ENCODE data around the gene ISX. TPM values are rescaled to one million over a fixed set of nuclear protein-coding genes. Genes with fewer than 3 reads are reported as not detected.

The ISX gene
- total RNA-seq, 4 donors from 2014 or later, result 0.34 TPM; not detected in 3

DNA sequence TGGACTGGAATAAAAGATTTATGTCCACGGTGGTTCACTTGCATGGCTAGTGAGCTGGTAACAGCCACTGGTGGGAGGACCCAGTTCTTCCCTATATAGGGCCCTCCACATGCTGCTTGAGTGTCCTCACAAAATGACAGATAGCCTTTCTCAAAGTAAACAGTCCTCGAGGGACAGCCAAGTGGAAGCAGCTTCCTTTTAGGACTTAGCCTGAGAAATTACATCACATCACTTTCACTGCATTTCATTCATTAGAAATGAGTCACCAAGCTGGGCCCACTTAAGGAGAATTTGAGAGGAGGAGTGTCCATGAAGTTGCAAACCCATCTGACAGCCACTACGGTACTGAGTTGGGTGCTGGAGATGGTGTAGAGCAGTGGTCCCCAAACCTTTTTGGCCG lies 7.0 kb downstream of the ISX start:
- no peak for ATAC-seq
- no peaks in the 10 kb centered on the region for H3K4me1 ChIP-seq

DNA sequence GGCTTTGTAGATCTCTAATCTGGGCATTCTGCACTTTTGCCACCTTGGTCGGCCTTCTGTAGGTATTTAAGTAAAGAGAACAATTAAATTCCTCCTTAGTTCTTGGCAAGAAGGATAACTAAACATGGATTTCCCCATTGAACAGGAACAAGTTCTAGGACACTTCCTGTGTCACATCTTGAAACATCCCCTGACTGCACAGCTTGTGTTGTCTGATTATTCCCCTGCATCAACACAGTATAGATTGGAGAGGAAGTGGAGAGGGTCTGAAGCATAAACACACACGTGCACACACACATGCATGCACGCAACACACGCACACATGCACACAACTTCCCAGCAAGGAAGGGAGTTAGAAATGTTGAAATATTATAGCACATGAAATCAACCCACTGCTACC lies 8.6 kb downstream of the ISX start:
- Histone ChIP-seq H3K4me1 (no peaks in the 10 kb centered on the region), H3K36me3 (no peaks in the 10 kb centered on the region), H3K9me3 (no peaks in the 10 kb centered on the region), H3K4me3 (no peak overlapping the region), H3K27ac (no peak overlapping the region), H3K27me3 (no peaks in the 10 kb centered on the region)
- ATAC-seq (no peak), DNase-seq (no peak)
- intact Hi-C loops (cut with DNase I; ENCODE audit: low total_unique reads) (no loop called here), in situ Hi-C loops (cut with MboI; ENCODE audit: low sequenced_read_pairs in 4 of 4) (no loop called here)
- TF ChIP-seq, protein P1, sequence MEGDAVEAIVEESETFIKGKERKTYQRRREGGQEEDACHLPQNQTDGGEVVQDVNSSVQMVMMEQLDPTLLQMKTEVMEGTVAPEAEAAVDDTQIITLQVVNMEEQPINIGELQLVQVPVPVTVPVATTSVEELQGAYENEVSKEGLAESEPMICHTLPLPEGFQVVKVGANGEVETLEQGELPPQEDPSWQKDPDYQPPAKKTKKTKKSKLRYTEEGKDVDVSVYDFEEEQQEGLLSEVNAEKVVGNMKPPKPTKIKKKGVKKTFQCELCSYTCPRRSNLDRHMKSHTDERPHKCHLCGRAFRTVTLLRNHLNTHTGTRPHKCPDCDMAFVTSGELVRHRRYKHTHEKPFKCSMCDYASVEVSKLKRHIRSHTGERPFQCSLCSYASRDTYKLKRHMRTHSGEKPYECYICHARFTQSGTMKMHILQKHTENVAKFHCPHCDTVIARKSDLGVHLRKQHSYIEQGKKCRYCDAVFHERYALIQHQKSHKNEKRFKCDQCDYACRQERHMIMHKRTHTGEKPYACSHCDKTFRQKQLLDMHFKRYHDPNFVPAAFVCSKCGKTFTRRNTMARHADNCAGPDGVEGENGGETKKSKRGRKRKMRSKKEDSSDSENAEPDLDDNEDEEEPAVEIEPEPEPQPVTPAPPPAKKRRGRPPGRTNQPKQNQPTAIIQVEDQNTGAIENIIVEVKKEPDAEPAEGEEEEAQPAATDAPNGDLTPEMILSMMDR (IDR thresholded peaks at IDR 0.05 in 4 of 5, conservative IDR thresholded peaks at IDR 0.05 in 1 of 5), result no peak
- no peak for TF ChIP-seq POLR2A (IDR thresholded peaks at IDR 0.05)

More for the DNA sequence above, 7.0 kb downstream of the ISX start:
- DNase-seq, result no peak
- intact Hi-C loops (cut with DNase I; ENCODE audit: low total_unique reads) (no loop called here), in situ Hi-C loops (cut with MboI; ENCODE audit: low sequenced_read_pairs in 4 of 4) (no loop called here)
- no peaks in the 10 kb centered on the region for H3K27me3 ChIP-seq
- no peaks in the 10 kb centered on the region for H3K9me3 ChIP-seq
- TF ChIP-seq, protein P1 (IDR thresholded peaks at IDR 0.05 in 4 of 5, conservative IDR thresholded peaks at IDR 0.05 in 1 of 5), result no peak
- no peak for TF ChIP-seq POLR2A (IDR thresholded peaks at IDR 0.05)
- no peaks in the 10 kb centered on the region for H3K36me3 ChIP-seq
- no peak overlapping the region for H3K4me3 ChIP-seq
- no peak overlapping the region for H3K27ac ChIP-seq

GRCh38 chr22:35076630-35077029 lies 10.7 kb downstream of the ISX start:
- Histone ChIP-seq H3K27me3 (no peaks in the 10 kb centered on the region), H3K4me1 (no peaks in the 10 kb centered on the region), H3K27ac (no peak overlapping the region), H3K9me3 (no peaks in the 10 kb centered on the region), H3K36me3 (no peaks in the 10 kb centered on the region), H3K4me3 (no peak overlapping the region)
- DNase-seq (no peak), ATAC-seq (no peak)
- intact Hi-C loops (cut with DNase I; ENCODE audit: low total_unique reads) (no loop called here), in situ Hi-C loops (cut with MboI; ENCODE audit: low sequenced_read_pairs in 4 of 4) (no loop called here)
- TF ChIP-seq, protein P1 (IDR thresholded peaks at IDR 0.05 in 4 of 5, conservative IDR thresholded peaks at IDR 0.05 in 1 of 5), result no peak
- TF ChIP-seq POLR2A (IDR thresholded peaks at IDR 0.05), result no peak

GRCh38 chr22:35085621-35086020 lies 19.7 kb downstream of the ISX start:
- no peaks in the 10 kb centered on the region for H3K9me3 ChIP-seq
- TF ChIP-seq, protein P1 (IDR thresholded peaks at IDR 0.05 in 4 of 5, conservative IDR thresholded peaks at IDR 0.05 in 1 of 5), result no peak
- TF ChIP-seq POLR2A (IDR thresholded peaks at IDR 0.05), result no peak
- no peak overlapping the region for H3K4me3 ChIP-seq
- ATAC-seq (no peak), DNase-seq (no peak)
- in situ Hi-C loops (cut with MboI; ENCODE audit: low sequenced_read_pairs in 4 of 4), result no loop called here
- H3K27me3 ChIP-seq, result no peaks in the 10 kb centered on the region
- H3K36me3 ChIP-seq, result no peaks in the 10 kb centered on the region
- H3K4me1 ChIP-seq, result no peaks in the 10 kb centered on the region
- intact Hi-C loops (cut with DNase I; ENCODE audit: low total_unique reads), result no loop called here
- H3K27ac ChIP-seq, result no peak overlapping the region

GRCh38 chr22:35089139-35089538 lies 23.2 kb downstream of the ISX start:
- ATAC-seq (no peak), DNase-seq (no peak)
- Histone ChIP-seq H3K9me3 (no peaks in the 10 kb centered on the region), H3K4me3 (no peak overlapping the region), H3K27ac (no peak overlapping the region), H3K36me3 (no peaks in the 10 kb centered on the region), H3K27me3 (no peaks in the 10 kb centered on the region), H3K4me1 (no peaks in the 10 kb centered on the region)
- TF ChIP-seq, protein P1 (IDR thresholded peaks at IDR 0.05 in 4 of 5, conservative IDR thresholded peaks at IDR 0.05 in 1 of 5), result no peak
- TF ChIP-seq POLR2A (IDR thresholded peaks at IDR 0.05), result no peak
- in situ Hi-C loops (cut with MboI; ENCODE audit: low sequenced_read_pairs in 4 of 4) (no loop called here), intact Hi-C loops (cut with DNase I; ENCODE audit: low total_unique reads) (no loop called here)

Data from gastrocnemius medialis (tissue), 4 donors.